GM19328 (cell line): Measurements from ENCODE around the gene STAMBP.
"Not testable (repeated sequence)": the region's sequence is repeated elsewhere in the genome, so short reads cannot be mapped to it uniquely, and the experiment has no call there.

ENCODE experiments used
- ATAC-seq: cut with Tn5 transposase; IDR thresholded peaks from one replicate; pipeline ENCODE4 v1.9.1; 2021; ENCODE audit warnings: mild to moderate bottlenecking, moderate library complexity; ENCODE audit not compliant: unreplicated experiment

Gene STAMBP

GRCh38 chr2:73836141-73836943 is 7.6 kb downstream of the STAMBP start:
- no peak for ATAC-seq

DNA sequence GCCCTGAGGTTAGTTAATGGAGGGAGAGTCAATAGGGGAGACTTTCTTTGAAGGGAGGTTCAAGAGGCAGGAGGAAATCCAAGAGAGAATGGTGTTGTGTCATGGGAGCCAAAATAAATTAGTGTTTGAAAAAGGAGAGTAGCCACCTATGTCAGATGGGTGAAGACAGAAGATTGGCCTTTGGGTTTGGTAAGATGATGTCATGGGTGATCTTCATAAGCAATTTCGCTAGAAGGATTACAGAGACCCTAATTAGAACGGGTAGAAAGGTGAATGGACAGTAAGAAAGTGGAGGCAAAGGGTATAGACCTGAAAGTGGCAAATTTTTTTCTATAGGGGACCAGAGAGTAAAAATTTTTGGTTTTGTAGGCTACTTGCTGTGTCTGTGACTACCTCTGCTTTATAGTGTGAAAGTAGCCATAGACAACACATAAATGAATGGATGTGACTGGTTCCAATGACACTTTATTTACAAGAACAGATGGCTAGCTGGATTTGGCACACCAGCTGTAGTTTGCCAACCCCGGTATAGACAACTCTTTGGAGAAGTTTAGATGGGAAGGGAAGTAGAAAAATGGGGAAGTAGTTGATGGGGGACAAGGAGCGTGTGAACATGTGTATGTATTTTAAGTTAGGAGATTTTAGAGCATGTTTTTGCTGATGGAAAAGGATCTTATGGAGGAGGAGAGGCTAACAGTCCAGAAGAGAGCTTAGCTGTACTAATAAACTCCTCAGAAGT is 9.3 kb downstream of the STAMBP start:
- ATAC-seq, result no peak

DNA sequence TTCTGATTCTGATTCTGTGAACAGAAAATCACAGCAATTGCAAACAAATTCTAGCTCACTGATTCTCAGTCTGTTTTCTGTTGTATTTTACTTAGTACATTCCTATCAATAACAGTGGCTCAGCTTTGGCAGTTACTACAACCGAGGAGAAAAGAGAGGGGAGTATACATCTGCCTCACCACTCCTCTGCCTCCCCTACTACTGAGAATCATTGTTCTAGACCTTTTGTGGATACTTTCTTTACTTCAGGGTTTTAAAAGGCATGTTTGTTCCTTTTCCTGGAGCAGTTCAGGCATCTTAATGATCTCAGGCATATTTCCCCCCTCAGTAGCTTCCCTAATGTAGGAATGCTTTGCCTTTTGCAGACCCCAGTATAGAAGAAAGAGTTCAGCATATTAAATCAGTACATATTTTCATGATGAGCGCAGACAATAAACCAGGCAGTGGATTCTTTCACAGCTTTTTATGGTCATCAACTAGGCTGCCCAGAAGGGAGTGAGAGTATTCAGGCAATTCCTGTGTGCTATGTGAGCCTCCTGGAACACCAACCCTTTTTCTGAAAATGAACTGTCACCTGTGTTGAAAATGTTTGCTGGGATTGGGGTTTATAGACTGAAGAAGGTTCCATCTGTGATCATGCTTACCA is 10.3 kb downstream of the STAMBP start:
- ATAC-seq, result no peak

DNA sequence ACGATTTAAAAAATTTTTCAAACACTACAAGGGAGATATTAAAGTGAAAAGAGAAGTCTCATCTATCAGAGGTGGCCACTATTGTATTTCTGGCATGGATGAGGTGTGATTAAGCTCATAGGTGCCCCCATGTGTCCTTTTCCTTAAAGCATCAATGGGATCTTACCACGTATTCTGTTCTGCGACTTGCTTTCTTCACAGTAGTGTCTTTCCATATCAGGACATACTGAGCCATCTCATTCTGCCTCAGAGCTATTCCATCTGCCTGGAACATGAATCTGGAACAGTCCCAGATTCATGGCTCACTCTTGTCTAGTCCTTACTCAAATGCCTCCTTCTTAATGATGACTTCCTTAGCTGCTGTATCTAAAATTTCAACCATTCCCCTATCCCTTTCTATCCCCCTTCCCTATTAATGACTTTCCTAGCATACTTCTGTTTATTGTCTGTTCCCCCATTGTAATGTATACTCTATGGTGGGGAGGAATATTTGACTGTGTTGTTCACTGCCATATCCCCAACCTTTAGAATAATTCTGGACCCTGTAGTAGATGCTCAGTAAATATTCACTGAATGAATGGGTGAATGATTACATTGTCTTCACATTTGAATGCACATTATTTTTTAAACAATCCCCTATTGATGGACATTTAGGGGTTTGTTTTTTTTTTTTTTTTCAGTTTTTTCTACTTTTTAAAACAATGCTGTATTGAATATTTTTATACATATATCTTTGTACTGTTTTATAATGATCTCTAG is 11.1 kb downstream of the STAMBP start:
- no peak for ATAC-seq

- ATAC-seq, result no peak
Measured at GRCh38 chr2:73841912-73842738, 13.4 kb downstream of the STAMBP start.

- no peak for ATAC-seq
Measured at GRCh38 chr2:73842739-73843019, 13.9 kb downstream of the STAMBP start.

DNA sequence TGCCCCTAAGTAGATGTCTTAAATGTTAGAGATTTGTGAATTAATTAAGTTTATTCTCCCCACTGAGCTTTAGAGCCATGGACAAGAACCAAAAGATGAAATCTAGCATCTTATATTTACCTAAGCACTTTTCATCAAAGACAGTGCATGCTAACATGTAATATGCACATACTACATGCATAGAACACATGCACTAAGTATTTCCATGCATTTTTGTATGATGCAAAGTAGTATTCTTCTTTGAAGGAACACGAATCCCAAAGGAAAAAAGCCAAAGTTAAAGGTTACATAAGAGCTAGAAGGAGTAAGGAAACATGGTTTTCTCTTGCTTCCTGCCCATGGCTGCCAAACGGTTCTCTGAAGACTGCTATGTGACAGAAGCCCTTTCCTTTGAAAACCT is 15.3 kb downstream of the STAMBP start:
- no peak for ATAC-seq

- no peak for ATAC-seq
Measured at GRCh38 chr2:73850009-73850408, 21.2 kb downstream of the STAMBP start.

- ATAC-seq, result no peak
Measured at GRCh38 chr2:73851274-73851673, 22.5 kb downstream of the STAMBP start.

DNA sequence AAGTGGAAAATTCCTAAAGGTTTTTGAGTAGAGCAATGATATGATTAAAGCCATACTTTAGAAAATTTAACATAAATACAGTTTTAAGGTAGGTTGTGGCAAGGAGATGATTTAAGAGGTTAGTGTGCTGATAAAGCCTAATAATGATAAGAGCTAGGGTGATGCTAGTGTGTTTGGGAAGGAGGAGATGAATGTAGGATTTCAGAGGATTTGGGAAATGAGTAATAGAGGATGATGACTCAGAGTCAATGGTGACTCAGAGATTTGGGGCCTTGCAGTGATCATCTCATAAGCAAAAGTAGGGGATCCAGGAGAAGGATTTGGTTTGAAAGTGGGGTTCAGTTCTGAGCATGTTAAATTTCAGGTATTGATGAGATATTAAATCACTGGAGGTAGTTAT is 23.3 kb downstream of the STAMBP start:
- no peak for ATAC-seq

GRCh38 chr2:73855526-73855925 is 26.8 kb downstream of the STAMBP start:
- no peak for ATAC-seq

- no peak for ATAC-seq
Measured at GRCh38 chr2:73856214-73856613, 27.5 kb downstream of the STAMBP start.

- ATAC-seq, result no peak
Measured at GRCh38 chr2:73859721-73860586, 31.2 kb downstream of the STAMBP start.

DNA sequence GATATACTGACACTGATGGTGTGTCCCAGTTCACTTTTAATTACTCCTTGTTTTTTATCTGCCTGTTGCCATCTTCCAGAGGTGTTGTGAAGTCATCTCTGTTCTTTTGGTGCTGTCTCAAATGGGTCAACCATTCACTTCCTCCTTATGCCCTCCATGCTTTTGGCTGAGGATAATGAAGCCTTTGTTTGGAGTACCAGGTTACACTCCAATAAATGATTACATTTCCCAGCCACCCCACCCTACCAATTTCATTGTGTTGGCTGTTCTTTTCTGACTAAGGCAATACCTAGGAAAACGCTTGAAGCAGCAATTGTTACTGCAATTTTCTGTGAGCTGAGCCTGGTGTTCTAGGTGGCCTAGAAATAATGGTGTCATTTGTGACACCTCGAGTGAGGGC is 34.2 kb downstream of the STAMBP start:
- ATAC-seq, result no peak

DNA sequence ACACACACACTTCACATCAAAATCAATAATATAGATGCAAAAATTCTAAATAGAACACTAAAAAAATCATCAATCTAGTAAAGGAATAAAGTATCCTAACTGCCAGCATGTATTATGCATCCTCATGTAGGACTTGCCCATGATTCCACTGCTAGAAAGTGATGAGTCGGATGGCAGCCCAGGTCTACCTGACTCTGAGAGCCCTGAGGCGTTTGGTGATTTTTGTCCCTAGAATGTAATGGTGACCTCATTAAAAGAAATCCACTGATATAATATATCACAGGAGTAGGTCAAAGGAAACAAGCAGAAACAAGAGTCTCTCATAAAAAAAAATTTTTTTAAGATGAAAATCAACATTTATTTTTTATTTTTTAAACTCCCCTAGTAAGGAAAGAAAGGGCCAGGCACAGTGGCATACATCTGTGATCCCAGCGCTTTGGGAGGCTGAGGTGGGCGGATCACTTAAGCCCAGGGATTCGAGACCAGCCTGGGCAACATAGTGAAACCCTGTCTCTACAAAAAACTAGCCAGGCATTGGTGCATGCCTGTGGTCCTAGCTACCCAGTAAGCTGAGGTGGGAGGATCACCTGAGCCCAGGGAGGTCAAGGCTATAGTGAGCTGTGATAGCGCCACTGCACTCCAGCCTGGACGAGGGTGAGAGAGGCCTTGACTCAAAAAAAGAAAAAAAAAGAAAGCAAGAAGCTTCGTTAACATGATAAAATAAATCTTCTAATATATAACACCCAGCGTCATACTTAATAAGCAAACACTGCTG is 39.6 kb downstream of the STAMBP start:
- ATAC-seq, result no peak

GRCh38 chr2:73870084-73870483 is 41.3 kb downstream of the STAMBP start:
- ATAC-seq, result no peak

- ATAC-seq, result no peak
Measured at GRCh38 chr2:73877071-73877802, 48.5 kb downstream of the STAMBP start.

GRCh38 chr2:73877984-73878383 is 49.2 kb downstream of the STAMBP start:
- not testable (repeated sequence) for ATAC-seq
